Epithelial cell of esophagus (primary cell): Measurements from ENCODE around the gene HCK.
"Not testable (repeated sequence)": the region's sequence is repeated elsewhere in the genome, so short reads cannot be mapped to it uniquely, and the experiment has no call there.

Experiments
- DNase-seq: peaks from one replicate; pipeline ENCODE4 v3.0.0; 2010; ENCODE audit warnings: low read depth
- H3K4me3 ChIP-seq: 2 replicates; pipeline ENCODE4 v1.5.1; 2011; ENCODE audit warnings: mild to moderate bottlenecking, low read length, control low read depth
- TF ChIP-seq, protein P1 (sequence below): IDR thresholded peaks from 2 replicates; pipeline ENCODE4 v1.5.1; 2011; ENCODE audit warnings: low read depth, mild to moderate bottlenecking, low read length, control low read depth, inconsistent platforms; ENCODE audit not compliant: insufficient read depth; ENCODE audit errors: missing control alignments

Gene HCK

DNA sequence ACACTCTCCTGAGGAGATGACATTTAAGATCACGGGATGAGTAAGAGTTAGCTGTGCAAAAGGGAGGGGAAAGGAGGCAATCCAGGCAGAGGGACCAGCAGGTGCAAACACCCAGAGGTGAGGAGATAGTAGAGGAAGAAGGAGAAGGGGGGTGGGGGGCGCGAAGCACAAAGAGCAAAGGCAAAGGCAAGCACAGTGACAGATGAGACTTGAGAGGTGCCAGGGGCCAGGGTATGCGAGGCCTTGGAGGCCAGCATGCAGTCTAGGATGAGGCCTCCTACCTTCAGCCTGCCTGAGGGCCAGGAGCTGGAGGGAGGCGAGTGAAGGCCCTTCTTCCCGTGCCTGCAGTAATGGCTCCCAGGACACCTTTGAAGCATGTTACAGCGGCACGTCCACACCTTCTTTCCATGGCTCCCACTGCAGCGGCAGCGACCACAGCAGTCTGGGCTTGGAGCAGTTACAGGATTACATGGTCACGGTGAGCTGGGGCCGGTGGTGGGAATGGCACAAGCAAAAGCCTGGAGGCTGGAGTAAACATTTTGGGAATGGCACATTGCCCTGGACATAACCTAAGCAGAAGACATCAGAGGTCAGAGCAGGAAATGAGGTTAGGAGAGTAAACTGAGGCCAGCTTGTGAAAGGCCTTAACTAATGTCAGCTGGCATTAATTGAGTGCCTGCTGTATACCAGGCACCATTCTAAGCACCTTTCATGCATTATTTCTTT is 23.2 kb upstream of the HCK start:
- DNase-seq: no peak
- no peak overlapping the region for H3K4me3 ChIP-seq
- TF ChIP-seq, protein P1, sequence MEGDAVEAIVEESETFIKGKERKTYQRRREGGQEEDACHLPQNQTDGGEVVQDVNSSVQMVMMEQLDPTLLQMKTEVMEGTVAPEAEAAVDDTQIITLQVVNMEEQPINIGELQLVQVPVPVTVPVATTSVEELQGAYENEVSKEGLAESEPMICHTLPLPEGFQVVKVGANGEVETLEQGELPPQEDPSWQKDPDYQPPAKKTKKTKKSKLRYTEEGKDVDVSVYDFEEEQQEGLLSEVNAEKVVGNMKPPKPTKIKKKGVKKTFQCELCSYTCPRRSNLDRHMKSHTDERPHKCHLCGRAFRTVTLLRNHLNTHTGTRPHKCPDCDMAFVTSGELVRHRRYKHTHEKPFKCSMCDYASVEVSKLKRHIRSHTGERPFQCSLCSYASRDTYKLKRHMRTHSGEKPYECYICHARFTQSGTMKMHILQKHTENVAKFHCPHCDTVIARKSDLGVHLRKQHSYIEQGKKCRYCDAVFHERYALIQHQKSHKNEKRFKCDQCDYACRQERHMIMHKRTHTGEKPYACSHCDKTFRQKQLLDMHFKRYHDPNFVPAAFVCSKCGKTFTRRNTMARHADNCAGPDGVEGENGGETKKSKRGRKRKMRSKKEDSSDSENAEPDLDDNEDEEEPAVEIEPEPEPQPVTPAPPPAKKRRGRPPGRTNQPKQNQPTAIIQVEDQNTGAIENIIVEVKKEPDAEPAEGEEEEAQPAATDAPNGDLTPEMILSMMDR: no peak

DNA sequence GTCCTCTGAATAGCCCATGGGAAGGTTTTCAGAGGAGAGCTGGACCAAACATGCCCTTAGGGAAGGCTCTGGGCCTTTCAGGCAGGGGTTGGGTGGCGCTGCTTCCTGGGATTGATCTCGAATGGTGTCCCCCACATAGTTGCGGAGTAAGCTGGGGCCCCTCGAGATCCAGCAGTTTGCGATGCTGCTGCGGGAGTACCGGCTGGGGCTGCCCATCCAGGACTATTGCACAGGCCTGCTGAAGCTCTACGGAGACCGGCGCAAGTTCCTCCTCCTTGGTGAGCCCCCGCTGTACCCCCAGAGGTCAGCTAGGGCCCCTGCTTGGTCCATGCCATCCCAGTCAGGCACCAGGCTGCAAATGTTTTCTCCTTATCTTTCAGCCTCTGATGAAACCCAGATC is 22.5 kb upstream of the HCK start:
- DNase-seq: no peak
- no peak overlapping the region for H3K4me3 ChIP-seq
- TF ChIP-seq, protein P1: no peak

DNA sequence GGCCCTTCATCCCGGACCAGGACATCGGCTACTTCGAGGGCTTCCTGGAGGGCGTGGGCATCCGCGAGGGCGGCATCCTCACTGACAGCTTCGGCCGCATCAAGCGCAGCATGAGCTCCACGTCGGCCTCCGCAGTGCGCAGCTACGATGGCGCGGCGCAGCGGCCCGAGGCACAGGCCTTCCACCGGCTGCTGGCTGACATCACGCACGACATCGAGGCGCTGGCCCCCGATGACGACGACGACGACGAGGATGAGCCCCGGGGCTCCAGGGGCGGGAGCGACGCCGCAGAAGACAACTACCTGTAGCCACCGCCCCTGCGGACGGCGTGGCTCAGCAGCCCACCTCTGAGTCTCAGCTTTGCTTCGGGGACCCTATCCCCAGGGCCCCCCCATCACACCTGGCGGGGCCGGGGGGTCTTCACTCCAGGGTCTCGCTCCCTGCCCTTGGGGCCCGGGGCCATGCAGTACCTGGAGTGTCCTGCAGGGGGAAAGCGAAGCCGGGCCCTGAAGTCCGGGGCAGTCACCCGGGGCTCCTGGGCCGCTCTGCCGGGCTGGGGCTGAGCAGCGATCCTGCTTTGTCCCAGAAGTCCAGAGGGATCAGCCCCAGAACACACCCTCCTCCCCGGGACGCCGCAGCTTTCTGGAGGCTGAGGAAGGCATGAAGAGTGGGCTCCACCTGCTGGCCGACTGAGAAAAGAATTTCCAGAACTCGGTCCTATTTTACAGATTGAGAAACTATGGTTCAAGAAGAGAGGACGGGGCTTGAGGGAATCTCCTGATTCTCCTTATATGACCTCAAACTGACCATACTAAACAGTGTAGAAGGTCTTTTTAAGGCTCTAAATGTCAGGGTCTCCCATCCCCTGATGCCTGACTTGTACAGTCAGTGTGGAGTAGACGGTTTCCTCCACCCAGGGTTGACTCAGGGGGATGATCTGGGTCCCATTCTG is 20.8 kb upstream of the HCK start:
- TF ChIP-seq, protein P1: peak; percentile 74
- H3K4me3 ChIP-seq: peak overlapping the region; percentile 10
- peak; percentile 77 for DNase-seq

DNA sequence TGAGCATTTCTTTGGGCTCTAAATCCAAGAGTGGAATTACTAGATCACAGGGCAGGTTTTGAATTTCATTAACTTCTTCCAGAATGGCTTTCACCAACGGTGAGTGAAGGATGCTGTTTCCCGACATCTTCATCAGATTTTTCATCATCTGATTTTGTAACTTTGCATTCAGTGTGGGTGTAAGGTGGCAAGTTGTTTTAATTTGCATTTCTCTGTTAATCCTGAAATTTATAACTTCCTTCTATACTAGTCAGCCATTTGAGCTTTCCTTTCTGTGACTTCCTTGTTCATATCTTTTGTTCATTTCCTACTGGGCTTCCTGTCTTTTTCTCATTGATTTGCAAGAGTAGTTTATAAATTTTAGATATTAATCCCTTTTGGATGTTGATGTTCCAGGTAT is 18.7 kb upstream of the HCK start:
- no peak for DNase-seq
- H3K4me3 ChIP-seq: no peak overlapping the region
- TF ChIP-seq, protein P1: no peak

DNA sequence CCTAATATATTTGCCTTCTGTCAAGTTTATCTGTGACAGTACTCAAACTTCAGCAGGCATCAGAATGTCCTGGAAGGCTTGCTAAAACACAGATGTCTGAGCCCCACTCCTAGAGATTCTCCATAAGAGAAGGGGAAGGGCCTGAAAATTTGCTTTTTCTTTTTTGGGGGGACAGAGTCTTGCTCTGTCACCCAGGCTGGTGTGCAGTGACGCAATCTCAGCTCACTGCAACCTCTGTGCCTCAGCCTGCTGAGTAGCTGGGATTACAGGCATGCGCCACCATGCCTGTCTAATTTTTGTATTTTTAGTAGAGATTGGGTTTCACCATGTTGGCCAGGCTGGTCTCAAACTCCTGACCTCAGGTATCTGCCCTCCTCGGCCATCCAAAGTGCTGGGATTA is 18.3 kb upstream of the HCK start:
- not testable (repeated sequence) for DNase-seq, H3K4me3 ChIP-seq

DNA sequence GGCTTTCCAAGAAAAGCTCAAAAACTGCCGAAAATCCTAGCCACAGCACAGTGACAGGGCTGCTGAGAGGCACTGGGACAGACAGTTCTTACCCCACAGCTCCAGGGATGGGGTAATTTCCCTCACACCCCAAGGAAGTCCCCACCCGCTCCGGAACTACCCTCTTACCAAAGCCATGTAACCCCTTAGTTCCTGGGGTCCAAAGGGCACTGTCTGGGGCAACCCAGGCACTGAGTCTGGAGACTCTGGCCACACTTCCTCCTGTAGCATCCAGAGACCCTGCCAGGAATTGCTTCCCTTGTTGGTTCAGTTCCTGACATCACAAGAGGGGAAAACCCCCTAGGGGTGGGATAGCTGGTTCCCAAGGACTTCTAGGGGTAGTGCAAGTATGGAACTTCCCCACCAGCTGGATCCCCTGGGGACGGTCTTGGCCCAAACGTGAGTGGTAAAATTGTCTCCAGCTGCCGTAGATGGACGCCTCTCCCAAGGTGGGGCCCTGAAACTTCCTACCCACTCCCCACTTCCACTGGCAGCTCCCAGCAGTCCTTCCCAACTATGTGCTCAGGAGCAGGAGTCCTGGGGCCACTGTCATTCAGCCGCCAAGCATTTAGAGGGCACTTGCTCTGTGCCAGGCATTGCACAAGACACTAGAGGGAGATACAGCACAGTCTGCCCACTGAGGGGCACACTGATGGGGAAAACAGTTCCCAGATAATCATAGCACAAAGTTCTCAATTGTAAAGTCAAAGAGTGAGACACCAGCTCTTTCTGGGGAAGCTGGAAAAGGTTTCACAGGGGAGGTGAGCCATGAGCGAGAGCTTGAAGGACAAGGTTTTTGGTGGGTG is 17.2 kb upstream of the HCK start:
- peak; percentile 24 for DNase-seq

More for the DNA sequence above, 17.2 kb upstream of the HCK start:
- H3K4me3 ChIP-seq: no peak overlapping the region
- TF ChIP-seq, protein P1: peak; percentile 35
